Activated naive CD4-positive, alpha-beta T cell treated with anti-CD3 and anti-CD28 coated beads, Interleukin-2, amount 50 U/mL, for 16 hours (primary cell): ENCODE data around the gene FGD4.

ENCODE experiments used
- DNase-seq: peaks from one replicate; pipeline ENCODE4 v3.0.0-alpha.2; 2020

FGD4 gene

DNA sequence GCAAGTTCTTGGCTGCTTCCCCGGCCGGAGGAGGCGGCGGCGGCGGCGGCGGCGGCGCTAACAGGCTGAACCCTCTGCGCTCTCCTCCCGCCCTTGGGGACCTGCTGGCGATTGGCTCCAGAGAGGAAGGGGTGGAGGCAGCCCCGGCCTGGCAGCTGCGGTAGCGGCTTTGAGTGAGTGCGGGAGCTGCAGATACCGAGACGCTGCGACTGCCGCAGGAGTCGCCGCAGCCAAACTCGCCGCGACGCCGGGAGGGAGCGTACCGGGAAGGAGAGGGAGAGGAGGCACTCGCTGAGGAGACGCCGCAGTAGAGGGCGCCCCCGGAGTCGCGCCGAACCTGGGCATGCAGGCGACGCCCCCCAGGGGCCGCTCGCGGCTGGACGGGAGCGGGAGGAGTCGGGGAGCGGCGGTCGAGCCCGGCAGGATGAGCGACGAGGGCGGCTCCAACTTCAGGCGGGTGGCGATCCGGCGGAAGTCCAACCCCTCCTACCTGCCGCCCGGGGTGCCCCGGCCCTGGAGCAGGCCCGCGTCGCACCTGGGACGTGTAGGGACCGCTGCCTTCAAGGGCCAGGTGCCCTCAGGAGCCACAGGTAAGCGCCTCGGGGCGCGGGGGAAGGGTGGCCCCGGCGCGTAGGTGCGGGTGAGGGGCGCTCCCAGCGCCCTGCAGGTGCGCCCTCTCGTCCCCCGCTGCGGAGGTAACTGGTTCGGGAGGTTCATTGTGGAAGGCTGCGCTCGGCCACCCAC is at the start of gene FGD4:
Gene FGD4 (plus strand): TSS at position 189 of the 744 bp plus-strand sequence.
- DNase-seq, result peak; percentile 51

DNA sequence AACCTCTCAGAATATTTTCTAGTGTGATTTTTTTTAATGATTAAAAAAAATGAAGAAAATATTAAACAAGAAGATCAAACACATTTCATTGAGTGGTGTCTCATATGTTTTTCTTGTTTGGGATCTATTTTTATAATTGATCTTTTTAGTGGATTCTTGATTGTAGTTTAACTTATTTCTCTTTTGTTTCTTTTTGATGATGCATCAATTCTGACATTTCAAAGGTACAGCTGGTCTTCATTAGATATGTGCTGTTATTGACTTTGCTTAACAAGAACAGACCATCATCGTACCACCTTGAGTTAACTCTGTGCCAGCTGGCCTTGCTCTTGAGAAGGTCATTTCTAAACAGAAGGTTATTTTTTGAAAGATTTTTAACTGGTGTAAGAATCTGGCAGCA is 45.8 kb upstream of the FGD4 start:
- DNase-seq, result no peak

DNA sequence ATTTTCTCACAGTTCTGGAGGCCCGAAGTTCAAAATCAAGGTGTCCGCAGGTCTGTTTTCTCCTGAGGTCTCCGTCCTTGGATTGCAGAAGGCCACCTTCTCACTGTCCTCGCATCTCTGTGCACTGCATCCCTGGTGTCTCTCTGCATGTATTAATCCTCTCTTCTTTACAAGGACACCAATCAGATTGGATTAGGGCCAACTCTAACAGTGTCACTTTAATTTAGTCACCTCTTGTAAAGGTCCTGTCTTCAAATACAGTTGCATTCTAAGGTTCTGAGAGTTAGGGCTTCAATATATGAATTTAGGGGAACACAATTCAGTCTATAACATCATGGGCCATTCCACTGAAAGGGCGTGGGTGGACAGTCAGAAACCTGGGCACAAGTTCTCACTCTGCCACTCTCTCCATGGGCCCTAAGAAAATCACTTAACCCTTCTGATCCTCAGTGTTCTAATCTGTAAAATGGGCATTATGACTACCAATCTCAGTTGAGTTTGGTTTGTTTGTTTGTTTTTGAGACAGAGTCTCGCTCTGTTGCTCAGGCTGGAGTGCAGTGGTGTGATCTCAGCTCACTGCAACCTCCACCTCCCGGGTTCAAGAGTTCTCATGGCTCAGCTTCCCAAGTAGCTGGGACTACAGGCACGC is 41.6 kb upstream of the FGD4 start:
- no peak for DNase-seq

DNA sequence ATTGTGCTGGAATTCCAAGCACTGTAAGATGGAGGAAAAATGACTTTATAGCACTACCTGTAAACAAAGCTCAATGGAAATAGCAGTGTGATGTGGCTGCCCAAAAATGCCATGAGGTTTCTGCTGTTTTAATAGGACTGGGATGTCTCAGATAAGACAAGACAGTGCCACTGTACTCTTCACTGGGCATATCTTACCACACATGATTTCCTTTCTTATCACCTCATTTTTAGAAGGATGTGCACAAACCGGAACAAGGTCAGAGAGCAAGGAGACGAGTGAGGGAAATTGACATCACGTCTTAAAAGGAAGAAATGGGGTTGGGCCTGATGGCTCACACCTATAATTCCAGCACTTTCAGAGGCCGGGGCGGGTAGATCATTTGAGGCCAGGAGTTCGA is 38.4 kb upstream of the FGD4 start:
- DNase-seq, result no peak

DNA sequence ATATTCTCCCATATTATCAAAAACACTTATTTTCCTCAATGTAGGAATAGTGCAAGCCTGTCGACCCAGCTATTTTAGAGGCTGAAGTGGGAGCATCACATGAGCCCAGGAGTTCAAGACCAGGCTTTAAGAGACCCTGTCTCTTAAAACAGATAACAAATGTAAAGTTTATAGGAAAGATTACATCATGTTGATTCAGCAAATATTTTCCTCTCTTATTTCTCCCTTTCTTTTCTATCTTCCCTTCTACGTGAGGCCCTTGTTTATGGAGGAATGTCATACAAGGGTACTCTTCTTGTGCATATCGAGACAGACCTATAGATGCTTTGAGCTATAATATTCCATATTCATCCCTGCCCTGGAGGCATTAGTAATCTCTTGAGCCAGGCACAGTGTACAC is 36.5 kb upstream of the FGD4 start:
- DNase-seq, result no peak

DNA sequence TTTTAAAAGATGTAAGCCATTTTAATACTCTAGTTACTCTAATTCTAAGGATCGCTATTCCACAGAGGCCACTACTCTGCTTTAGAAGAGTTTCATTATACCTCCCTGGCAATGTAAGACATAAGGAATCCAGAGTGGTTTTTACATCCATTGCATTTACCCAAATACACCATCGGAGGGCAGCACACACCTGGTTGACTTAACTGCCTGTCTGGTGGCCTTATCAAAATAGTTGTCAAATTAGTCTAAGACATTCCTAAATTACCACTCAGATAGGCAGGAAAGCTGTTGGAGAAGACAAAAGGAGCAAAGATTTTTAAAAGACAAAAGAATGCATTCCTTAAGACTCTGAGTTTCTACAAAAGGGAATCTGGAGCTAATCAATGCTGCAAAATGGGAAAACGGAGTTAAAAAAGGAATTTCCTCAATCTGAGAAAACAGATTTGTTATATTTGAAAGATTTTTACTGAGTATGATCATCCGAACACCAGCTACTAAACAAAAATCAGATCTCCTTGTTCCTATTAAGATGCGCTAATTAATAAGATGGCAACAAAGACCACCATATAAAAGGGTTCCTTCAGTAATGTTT is 33.8 kb upstream of the FGD4 start:
- DNase-seq, result peak; percentile 16

DNA sequence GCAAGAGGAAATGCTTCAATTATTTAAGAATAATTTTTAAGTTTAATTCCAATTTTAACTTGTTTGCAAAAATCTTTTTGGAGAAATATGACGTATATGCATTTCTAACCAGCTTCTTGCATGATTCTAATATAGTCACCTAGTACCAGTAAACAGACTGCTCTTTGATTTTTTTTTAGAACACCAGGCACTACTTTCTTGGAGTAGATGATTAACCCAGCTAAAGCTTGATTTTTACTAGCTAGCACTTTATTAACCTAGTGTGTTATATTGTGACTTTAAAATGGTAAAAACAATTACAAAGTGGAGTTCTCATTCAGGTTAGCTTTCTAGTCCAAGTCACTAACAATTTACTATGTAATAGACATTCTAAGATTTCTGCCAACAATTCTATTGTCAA is 32.6 kb upstream of the FGD4 start:
- no peak for DNase-seq

DNA sequence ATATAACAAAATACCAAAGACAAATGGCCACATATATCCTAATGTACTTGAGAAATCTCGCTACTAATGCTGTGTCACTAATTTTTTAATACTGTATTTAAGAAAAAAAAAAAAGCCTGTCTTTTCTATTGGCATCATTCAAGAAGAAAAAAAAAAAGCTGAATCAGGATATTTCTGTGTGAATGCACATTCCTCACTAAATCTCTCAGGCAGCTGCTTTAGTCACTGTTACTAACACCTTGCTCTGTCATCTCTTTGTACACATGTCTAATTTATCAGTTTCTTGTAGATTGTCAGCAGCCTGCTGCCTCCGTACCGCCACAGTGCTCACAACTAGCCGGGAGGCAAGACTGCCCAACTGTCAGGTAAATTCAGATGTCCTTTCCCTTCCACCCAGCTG is 32.0 kb upstream of the FGD4 start:
- DNase-seq, result no peak

DNA sequence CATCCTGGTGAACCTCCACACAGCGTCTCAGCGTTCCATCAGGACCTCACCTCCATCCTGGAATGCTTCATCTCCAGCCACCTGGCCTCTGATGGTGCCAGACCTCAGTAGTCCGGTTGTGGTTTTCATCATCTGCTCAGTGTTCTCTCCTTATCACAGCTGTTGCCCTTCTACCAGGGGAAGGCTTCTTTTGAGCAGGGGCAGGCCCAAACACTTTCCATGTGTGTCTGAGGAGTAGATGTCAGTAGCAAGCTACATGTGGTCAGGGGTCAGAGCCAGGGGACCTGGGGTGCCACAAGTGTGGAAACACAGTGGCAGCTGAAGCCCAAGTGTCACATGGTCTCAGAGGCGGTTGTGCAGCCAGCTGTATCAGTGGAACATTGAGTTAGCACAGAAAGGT is 30.2 kb upstream of the FGD4 start:
- DNase-seq, result no peak

DNA sequence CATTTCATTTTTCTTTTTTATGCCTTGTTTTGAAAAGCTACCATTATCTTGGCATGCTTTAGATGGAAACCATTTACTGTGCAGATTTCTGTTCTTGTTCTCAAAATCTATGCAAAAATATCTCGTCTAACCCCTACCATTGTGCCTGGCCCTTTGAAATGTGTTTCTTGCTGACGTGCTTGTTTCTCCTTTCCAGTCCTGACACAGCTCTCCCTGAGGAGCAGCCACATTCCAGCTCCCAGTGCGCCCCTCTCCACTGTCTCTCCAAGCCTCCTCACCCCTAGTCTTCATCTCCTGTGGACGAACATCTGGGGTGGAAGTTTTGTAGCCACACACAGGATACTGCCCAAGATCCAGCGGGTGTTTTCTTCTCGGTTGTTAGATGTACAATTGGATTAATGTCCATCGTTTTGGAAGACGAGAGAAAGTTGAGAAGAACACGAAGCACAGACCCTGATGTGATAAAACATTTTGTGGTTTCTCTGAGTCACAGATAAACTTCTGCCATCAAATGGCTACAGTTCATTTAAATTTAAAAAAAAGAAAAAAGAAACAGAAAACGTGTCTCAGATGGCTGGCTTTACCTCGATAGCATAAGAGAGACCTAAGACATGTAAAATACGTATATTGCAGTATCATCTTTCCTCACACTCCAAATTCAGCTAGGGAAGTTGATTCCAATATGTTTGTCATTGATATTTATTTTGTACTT is 21.9 kb upstream of the FGD4 start:
- DNase-seq, result no peak

DNA sequence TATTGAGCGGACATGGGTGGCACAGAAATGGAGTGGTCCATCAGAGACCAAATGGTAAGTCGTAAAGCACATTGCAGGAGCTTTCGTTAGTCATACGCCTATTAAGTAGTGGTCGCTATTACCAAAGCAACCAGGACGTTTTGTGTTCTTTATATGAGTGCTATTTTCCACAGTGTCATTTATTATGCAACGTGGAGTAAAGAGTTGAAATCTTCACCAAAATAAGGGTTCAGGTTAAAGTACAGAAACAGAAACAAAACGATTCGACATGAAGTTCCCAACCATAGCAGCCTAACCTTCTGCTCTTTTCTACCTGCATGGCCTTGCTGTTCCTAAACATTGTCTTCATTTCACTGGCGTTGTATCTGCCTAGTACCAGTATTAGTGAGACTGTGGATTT is 20.1 kb upstream of the FGD4 start:
- DNase-seq, result no peak

DNA sequence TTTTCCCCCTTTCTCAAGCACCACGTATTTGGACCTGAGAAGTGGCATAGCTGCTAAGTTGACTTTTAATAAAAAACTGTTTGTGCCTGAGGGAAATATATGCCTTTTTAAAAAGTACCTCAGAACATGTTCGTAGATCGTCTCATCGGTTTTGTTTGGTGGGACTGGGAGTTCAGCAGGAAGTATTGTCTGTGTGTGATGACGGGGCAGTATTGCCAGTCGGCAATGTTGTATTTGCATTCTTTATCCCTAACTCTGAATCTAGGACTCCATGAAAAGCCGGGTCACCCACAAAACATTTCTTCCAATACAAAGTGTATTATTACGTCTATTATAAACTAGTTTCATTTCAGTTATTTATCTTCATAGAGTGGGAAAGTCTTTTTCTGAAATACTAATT is 19.7 kb upstream of the FGD4 start:
- no peak for DNase-seq

DNA sequence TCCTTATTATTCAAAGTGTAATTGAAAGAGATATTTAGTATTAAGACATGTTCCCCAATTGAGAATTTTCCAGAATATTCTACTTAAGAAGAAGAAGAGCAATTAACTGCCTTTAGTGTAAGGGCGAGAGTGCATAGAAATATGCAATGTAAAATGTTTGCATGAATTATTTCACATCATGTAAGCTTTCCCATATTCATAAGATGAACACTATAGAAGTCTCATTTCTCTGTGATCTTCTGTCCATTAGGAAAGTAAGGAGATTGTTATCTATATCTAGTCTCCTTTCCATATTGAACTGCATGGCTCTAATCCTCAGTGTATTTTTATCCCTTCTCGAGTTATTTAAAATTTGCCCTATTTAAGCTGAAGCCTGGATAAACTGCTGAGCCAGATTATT is 17.1 kb upstream of the FGD4 start:
- no peak for DNase-seq

DNA sequence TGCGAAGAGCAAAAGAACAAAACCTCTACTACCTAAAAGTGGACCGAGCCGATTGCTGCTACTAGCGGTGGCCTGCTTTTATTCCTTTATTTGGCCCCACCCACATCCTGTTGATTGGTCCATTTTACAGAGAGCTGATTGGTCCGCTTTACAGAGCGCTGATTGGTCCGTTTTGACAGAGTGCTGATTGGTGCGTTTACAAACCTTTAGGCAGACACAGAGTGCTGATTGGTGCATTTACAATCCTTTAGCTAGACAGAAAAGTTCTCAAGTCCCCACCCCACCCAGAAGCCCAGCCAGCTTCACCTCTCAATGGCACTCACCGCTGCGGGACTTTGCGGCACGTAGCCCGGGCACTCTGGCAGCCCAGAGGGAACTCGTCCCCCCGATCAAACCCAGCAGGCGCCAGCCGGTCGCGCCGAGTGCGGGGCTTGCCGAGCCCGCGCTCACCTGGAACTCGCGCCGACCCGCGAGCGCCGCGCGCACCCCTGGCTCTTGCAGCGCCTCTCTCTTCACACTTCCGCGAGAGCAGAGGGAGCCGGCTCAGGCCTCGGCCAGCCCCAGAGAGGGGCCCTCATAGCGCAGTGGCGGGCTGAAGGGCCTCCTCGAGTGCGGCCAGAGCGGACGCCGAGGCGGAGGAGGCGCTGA is 8.7 kb upstream of the FGD4 start:
- DNase-seq, result no peak

DNA sequence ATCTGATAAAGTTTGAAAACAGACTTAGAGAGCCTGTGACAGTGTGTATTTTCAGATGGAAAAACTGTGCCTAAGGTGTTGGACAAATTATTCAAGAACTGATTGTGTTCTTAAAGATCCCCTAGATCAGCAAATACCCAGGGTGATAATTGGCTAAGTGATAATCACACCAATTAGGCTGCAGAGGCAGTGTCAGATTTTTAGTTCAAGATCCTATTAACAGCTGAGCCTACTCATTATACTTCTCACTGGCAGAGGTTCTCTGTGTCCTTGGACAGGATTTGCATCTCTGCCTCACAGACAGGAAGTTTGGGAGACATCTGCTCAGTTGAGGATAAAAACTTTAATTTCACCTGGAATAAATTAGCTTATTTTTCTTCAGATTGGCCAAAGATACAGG is 4.3 kb upstream of the FGD4 start:
- DNase-seq, result no peak

DNA sequence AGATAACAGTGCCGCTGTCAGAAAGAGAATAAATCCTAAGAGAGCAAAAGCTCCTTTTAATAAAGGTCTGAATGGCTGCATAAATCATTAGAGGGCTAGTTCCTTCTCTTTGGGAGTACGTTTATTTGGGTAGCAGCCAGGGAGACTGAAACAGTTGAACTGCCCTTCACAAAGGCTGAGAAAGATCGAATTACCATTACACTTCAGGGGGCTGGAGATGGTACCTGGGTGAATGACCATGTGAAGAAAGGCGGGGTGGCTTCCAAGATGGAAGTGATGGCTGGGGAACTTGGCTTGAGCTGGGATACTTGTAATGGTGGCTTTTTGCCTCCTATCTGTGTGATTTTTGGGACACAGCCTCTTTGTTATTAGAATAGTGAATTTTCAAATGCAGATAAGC is 1.7 kb upstream of the FGD4 start:
- no peak for DNase-seq

DNA sequence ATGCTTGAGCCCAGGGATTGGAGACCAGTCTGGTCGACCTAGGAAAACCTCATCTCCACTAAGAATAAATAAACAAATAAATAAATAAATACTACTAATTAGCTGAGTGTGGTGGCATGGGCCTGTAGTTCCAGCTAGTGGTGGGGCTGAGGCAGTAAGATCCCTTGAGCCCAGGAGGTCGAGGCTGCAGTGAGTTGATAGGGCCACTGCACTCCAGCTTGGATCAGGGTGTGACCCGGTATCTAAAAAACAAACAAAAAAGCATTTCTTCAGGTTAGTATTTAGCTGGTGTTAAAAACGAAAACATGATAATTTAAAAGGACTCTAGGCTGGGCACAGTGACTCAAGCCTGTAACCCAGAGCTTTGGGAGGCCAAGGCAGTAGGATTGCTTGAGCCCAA is 1.2 kb upstream of the FGD4 start:
- no peak for DNase-seq

DNA sequence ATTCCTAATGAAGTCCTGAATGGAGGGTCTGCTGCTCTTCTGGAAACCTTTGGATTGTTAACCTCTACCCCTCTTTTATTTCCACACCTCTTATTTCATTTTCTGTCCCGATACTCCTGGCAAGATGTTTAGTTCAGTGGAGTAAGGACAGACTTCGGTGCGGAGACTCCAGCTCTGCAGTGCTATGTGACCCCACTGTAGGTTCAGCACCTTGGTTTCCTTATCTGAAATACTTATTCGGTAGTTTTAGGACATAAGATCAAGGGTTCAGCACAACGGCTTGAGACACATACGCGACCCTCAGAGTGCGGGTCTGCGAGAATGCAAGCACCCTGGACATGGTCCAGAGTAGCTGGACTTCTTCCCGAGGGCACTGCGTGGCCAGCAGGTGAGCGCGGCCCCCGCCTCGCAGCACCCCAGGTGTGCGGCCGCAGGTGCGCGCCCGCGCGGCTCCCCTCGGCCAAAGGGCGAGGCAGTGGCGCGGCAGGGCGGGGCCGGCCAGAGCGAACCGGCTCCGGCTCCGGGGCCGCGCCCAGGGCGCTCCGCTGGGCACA is 465 bp upstream of the FGD4 start:
- DNase-seq, result no peak

DNA sequence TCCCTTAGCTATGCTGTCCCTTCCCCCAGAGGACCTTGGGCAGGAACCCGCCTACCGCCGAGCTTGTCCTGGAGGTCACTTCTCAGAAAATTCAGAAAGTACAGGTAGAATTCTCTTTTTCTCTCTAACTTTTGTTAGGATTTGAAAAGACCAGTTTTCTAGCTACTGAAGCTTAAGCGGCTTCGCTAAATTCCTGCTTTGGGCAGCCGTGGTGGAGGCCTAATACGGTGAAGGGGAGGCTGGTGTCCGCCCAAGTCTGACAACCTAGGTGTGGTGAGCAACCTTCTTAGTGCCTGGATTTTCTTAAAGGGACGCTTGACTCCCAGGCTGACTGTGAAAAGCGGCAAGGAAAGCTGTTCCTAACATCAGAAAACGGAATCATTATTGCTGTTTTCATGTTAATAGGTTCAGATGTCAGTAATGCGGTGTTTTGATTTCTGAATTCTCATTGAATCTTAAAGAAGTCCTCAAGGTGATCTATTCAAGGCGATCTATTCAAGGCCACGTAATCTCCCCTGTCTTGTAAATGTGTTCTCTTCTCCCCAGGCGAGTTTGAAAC is 835 bp downstream of the FGD4 start:
- no peak for DNase-seq

DNA sequence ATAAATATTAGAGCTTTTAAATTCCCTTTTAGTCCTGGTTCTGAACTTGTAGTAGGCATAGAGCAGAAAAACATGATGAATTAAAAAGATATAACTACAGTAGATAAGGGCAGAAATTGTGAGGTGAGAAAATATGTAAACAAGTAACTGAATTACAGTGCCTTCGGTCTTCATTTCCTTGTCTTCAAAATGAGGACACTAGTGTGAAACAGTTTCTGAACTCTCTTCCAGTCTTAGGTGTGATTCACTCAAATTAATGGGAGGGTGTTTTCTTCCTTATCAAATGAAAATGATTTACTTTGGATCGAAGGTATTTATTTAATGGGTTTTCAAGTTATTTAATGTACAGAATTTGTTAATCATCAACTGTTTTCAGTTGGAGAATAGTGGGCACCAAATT is 1.5 kb downstream of the FGD4 start:
- DNase-seq, result no peak

DNA sequence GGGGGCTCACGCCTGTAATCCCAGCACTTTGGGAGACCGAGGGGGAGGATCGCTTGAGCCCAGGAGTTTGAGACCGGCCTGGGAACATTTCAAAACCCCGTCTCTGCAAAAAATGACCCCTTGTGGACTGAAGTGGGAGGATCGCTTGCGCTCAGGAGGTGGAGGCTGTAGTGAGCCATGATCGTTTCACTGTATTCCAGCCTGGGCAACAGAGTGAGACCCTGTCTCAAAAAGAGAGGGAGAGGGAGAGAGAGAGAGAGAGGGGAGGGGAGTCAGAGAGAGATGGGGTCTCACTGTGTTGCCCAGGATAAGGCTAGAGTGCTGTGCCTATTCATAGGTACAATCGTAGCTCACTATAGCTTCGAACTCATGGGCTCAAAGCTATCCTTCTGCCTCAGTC is 2.8 kb downstream of the FGD4 start:
- DNase-seq, result no peak

DNA sequence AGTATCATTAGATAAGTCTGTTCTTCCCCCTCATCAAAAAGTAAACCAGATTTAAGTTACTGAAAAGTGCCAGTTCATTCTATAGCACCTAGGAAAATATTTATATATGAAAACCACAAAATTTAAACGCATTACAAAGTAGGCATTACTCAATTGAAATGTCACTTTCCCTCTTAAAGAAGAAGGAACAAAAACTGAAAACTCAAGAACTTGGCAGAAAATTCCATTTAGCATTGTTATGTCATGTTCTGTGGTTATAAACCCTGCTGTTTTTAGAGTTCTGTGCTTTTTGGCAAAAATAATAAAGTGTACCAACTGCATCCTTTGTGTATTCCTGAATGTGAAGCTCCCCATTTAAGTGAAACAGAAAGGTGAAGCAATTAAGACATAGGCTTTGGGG is 3.6 kb downstream of the FGD4 start:
- DNase-seq, result no peak

DNA sequence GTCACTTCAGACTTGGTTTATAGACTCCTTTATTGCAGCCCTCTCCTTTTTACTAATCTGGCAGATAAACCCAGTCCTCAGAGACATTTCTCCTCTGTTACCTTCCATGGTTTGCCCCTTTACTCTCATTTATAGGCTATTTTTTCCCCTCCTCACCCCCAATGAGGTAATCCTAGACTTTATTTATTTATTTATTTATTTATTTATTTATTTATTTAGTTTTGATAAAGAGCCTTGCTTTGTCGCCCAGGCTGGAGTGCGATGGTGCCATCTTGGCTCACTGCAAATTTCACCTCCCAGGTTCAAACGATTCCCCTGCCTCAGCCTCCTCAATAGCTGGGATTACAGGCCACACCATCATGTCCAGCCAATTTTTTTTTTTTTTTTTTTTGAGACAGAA is 8.4 kb downstream of the FGD4 start:
- no peak for DNase-seq
